C4-2B (cell line): ENCODE results near the gene PNPLA7.

Source experiments
- ZFX ChIP-seq: fragments of 450-650 bp; IDR thresholded peaks from 2 replicates; pipeline ENCODE4 v1.6.1; 2017
- TF ChIP-seq, protein P1 (sequence below): fragments of 450-650 bp; conservative IDR thresholded peaks from 2 replicates; pipeline ENCODE4 v1.5.1; 2017; ENCODE audit warnings: mild to moderate bottlenecking

DNA sequence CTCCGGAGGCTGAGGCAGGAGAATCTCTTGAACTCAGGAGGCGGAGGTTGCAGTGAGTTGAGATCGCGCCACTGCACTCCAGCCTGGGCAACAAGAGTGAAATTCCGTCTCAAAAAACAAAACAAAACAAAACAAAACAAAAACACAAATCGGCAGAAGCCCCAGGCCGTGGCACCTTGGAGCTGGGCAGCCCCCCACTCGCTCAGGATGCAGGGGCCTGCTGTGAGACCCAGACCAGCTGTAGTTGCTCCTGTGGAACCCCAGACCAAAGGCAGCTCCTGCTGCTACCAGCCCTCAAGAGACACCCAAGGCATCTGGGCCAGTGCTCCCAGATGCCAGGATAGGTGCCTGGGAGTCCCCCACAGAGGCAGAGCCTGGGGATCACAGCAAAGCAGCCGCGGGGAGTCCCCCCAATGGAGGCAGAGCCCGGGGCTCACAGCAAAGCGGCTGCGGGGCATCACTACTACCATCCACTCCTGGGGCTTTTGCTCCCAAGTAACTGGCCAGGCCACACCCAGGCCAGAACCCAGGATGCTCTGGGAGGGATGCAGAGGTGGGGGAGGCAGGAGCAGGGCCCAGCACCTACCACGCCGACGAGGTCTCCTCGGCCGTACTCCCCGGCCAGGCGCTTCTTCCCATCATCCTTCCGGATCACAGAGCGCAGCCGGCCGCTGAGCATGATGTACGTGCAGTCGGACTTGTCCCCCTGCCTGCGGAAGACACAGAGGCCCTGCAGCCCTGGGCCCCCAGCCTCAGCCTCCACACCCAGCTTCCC, 53.4 kb downstream of the PNPLA7 start:
- TF ChIP-seq, protein P1, sequence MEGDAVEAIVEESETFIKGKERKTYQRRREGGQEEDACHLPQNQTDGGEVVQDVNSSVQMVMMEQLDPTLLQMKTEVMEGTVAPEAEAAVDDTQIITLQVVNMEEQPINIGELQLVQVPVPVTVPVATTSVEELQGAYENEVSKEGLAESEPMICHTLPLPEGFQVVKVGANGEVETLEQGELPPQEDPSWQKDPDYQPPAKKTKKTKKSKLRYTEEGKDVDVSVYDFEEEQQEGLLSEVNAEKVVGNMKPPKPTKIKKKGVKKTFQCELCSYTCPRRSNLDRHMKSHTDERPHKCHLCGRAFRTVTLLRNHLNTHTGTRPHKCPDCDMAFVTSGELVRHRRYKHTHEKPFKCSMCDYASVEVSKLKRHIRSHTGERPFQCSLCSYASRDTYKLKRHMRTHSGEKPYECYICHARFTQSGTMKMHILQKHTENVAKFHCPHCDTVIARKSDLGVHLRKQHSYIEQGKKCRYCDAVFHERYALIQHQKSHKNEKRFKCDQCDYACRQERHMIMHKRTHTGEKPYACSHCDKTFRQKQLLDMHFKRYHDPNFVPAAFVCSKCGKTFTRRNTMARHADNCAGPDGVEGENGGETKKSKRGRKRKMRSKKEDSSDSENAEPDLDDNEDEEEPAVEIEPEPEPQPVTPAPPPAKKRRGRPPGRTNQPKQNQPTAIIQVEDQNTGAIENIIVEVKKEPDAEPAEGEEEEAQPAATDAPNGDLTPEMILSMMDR = no peak
- TF ChIP-seq ZFX = no peak
